Activated T-helper 17 cell treated with anti-CD3 and anti-CD28 coated beads, Interleukin-2, amount 50 U/mL, for 72 hours (primary cell): ENCODE data around the gene TTLL8. TPM values are rescaled to one million over a fixed set of nuclear protein-coding genes. Genes with fewer than 3 reads are reported as not detected.
"Not testable (repeated sequence)": the region's sequence is repeated elsewhere in the genome, so short reads cannot be mapped to it uniquely, and the experiment has no call there.

Source experiments
- ATAC-seq: fragments of 150-1000 bp; cut with Tn5 transposase; replicated peaks from 2 replicates; pipeline ENCODE4 v1.10.0; 2021; ENCODE audit warnings: mild to moderate bottlenecking, moderate library complexity
- H3K27ac Mint-ChIP-seq: one replicate; pipeline ENCODE4 v1.8.0; 2022; ENCODE audit warnings: mixed read lengths
- H3K27me3 Mint-ChIP-seq: one replicate; pipeline ENCODE4 v1.8.0; 2022; ENCODE audit warnings: mixed read lengths
- H3K36me3 Mint-ChIP-seq: one replicate; pipeline ENCODE4 v1.8.0; 2022; ENCODE audit warnings: low read depth, mild to moderate bottlenecking, mixed read lengths
- H3K4me1 Mint-ChIP-seq: one replicate; pipeline ENCODE4 v1.8.0; 2022; ENCODE audit warnings: mixed read lengths
- H3K4me3 Mint-ChIP-seq: one replicate; pipeline ENCODE4 v1.8.0; 2022; ENCODE audit warnings: mild to moderate bottlenecking, mixed read lengths
- H3K9me3 Mint-ChIP-seq: one replicate; pipeline ENCODE4 v1.8.0; 2022; ENCODE audit warnings: mixed read lengths
- total RNA-seq, 2 donors: library from RNA; stranded (reverse); gene quantifications; one replicate each; pipeline ENCODE4 v1.2.3, GENCODE V29; 2022

TTLL8 gene
- total RNA-seq, 2 donors from 2014 or later: not detected

GRCh38 chr22:49994361-49995040, 63.6 kb downstream of the TTLL8 start:
- Mint-ChIP-seq H3K36me3 (no peaks in the 10 kb centered on the region), H3K27me3 (no peaks in the 10 kb centered on the region), H3K4me3 (no peak overlapping the region), H3K27ac (no peak overlapping the region), H3K9me3 (peaks cover 6% of the 10 kb centered on the region), H3K4me1 (peaks cover 9% of the 10 kb centered on the region)
- ATAC-seq: no peak

- Mint-ChIP-seq H3K27ac (peak overlapping the region; percentile 56), H3K36me3 (no peaks in the 10 kb centered on the region), H3K4me1 (peaks cover 9% of the 10 kb centered on the region), H3K27me3 (no peaks in the 10 kb centered on the region), H3K4me3 (peak overlapping the region; percentile 20), H3K9me3 (peaks cover 6% of the 10 kb centered on the region)
- ATAC-seq: no peak
These were observed 64.3 kb downstream of the TTLL8 start for GRCh38 chr22:49993649-49994360.

- ATAC-seq: peak; percentile 98
- H3K4me3 Mint-ChIP-seq: peak overlapping the region; percentile 20
- no peaks in the 10 kb centered on the region for H3K27me3 Mint-ChIP-seq
- H3K4me1 Mint-ChIP-seq: peaks cover 9% of the 10 kb centered on the region
- peak overlapping the region; percentile 56 for H3K27ac Mint-ChIP-seq
- peaks cover 6% of the 10 kb centered on the region for H3K9me3 Mint-ChIP-seq
- H3K36me3 Mint-ChIP-seq: no peaks in the 10 kb centered on the region
These were observed 65.0 kb downstream of the TTLL8 start for GRCh38 chr22:49992921-49993648.

DNA sequence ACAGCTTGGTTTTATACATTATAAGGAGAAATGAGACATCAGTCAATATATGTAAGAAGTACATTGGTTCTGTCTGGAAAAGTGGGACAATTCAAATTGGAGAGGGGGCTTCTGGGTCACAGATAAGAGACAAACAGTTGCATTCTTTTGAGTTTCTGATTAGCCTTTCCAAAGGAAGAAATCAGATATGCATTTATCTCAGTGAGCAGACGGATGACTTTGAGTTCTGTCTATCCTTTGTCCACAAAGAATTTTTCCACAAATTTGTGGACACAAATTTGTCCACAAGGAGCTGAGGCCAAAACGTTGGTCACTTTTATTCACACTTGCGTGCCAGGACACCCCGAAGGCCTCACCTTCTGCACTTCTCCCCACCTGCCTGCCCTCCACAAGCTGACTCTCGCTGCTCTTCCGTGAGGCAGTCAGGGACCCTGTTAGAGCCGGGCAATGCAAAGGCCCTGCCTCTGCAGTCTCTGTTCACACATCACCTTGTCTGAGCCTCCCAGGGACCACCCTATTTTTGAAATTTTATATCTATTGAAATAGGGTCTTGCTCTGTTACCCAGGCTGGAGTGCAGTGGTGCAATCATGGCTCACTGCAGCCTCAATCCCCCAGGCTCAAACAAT, 66.1 kb downstream of the TTLL8 start:
- peaks cover 6% of the 10 kb centered on the region for H3K9me3 Mint-ChIP-seq
- H3K36me3 Mint-ChIP-seq: no peaks in the 10 kb centered on the region
- H3K27ac Mint-ChIP-seq: no peak overlapping the region
- H3K4me1 Mint-ChIP-seq: peaks cover 9% of the 10 kb centered on the region
- no peak overlapping the region for H3K4me3 Mint-ChIP-seq
- ATAC-seq: no peak
- no peaks in the 10 kb centered on the region for H3K27me3 Mint-ChIP-seq

GRCh38 chr22:49991167-49991566, 66.9 kb downstream of the TTLL8 start:
- no peaks in the 10 kb centered on the region for H3K36me3 Mint-ChIP-seq
- H3K9me3 Mint-ChIP-seq: peaks cover 6% of the 10 kb centered on the region
- no peak overlapping the region for H3K27ac Mint-ChIP-seq
- no peak for ATAC-seq
- H3K4me3 Mint-ChIP-seq: no peak overlapping the region
- H3K27me3 Mint-ChIP-seq: no peaks in the 10 kb centered on the region
- peaks cover 9% of the 10 kb centered on the region for H3K4me1 Mint-ChIP-seq

- H3K36me3 Mint-ChIP-seq, H3K4me3 Mint-ChIP-seq: not testable (repeated sequence)
These were observed 68.3 kb downstream of the TTLL8 start for GRCh38 chr22:49989826-49990225.

GRCh38 chr22:49986325-49986724, 71.8 kb downstream of the TTLL8 start:
- Mint-ChIP-seq H3K27ac (no peak overlapping the region), H3K4me1 (peaks cover 5% of the 10 kb centered on the region), H3K27me3 (no peaks in the 10 kb centered on the region), H3K36me3 (peaks cover 5% of the 10 kb centered on the region), H3K4me3 (no peak overlapping the region), H3K9me3 (peaks cover 6% of the 10 kb centered on the region)
- no peak for ATAC-seq

More at GRCh38 chr22:49989826-49990225, 68.3 kb downstream of the TTLL8 start:
- H3K4me1 Mint-ChIP-seq, H3K27ac Mint-ChIP-seq, H3K27me3 Mint-ChIP-seq, ATAC-seq, H3K9me3 Mint-ChIP-seq: not testable (repeated sequence)

DNA sequence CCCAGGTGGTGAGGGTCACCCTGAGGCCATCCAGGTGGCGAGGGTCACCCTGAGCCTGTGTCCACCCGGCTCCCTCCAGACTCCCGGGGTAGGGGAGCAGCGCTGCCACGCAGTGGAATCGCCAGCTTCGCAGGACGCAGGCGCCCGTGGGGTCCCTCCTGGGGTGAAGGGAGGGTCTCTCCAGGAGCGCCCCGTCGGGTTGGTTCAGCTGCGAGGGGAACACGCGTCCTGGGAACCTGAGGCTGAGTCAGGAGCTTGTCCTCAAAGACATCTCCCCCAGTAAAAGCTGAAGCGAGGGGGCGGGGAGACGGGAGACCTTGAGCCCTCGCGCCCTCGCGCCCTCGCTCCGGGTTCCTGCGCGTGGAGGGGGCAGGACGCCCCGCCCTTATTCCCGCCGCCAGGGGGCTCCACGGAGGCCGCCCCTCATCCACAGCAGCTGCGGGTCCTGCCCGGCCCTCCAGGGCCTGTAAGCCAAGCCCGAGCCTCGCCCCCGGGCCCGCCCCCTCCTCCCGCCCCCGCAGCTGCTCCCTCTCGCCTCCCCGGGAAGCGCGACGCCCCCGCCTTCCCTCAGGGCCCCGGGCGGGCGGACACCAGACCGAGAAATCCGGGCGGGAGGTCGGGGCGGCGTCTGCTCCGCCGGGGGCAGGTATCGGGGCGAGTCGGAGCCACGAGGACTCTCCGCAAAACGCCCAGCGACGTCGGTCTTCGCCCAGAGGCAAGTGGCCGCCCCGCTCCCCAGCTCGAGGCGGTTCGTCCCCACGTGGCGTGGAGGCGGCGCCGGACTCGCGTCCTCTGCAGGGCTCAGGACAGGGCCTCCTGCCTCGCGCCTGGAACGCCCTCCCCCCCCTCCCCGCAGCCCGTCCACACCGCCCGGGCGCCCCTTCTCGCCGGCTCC, 74.7 kb downstream of the TTLL8 start:
- peaks cover 5% of the 10 kb centered on the region for H3K9me3 Mint-ChIP-seq
- no peaks in the 10 kb centered on the region for H3K27me3 Mint-ChIP-seq
- no peak overlapping the region for H3K27ac Mint-ChIP-seq
- peaks cover 14% of the 10 kb centered on the region for H3K4me1 Mint-ChIP-seq
- peaks cover 15% of the 10 kb centered on the region for H3K36me3 Mint-ChIP-seq
- peak overlapping the region; percentile 71 for H3K4me3 Mint-ChIP-seq
- peak; percentile 36 for ATAC-seq

DNA sequence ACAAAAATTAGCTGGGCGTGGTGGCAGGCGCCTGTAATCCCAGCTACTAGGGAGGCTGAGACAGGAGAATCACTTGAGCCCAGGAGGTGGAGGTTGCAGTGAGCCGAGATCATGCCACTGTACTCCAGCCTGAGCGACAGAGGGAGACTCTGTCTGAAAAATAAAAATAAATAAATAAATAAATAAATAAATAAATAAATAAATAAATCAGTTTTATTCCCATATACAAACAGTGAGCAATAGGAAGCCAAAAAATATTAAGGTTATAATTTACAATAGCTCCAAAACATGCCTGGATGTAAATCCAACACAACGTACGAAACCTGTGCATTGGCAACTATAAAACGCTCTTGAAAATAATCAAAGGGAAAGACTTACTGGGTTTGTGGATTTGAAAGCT, 76.3 kb downstream of the TTLL8 start:
- not testable (repeated sequence) for H3K4me3 Mint-ChIP-seq, ATAC-seq, H3K9me3 Mint-ChIP-seq, H3K27me3 Mint-ChIP-seq, H3K27ac Mint-ChIP-seq
- peaks cover 14% of the 10 kb centered on the region for H3K4me1 Mint-ChIP-seq
- H3K36me3 Mint-ChIP-seq: peaks cover 16% of the 10 kb centered on the region

DNA sequence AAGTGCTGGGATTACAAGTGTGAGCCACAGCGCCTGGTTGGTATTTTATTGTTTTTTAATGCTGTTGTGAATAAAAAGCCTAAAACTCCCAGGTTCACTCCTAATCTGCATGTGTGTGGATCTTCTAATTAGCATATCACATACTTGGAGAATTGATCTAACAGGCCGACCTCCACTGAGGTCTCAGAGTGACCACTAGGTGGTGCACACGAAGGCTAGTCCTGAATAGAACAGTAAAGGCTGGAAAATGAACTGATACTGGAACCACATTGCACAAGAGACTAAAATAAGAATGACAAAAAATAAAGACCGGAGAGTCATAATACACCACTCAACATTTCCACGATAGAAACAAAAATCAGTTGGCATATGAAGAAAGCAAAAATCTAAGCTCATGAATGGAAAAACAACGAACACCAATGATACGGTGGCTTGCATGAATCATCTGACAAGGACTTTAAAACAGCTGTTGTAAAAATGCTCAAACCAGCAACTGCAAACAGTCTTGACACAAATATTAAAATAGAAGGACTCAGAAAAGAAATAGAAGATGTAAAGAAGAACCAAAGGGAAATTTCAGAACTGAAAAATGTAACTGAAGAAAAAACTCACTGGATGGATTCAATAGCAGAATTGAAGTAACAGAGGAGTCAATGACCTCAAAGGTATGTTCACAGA, 78.4 kb downstream of the TTLL8 start:
- Mint-ChIP-seq H3K9me3 (peaks cover 5% of the 10 kb centered on the region), H3K27ac (peak overlapping the region; percentile 73)

DNA sequence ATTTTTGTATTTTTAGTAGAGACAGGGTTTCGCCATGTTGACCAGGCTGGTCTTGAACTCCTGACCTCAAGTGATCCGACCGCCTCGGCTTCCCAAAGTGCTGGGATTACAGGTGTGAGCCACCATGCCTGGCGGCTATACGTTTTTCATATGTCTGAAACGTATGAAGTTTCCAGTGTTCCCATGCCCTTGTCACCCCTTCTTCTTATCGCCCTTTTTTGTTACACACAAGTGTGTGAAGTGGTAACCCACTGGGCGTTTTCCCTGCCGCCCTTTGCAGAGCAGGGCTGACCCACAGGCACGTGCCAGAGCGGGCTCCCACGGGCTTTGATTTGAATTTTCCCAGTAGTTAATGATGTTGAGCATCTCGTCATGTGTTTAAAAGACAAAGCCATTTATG, 80.5 kb downstream of the TTLL8 start:
- Mint-ChIP-seq H3K4me3 (no peak overlapping the region), H3K27me3 (no peaks in the 10 kb centered on the region), H3K9me3 (peaks cover 5% of the 10 kb centered on the region), H3K27ac (no peak overlapping the region), H3K36me3 (peaks cover 25% of the 10 kb centered on the region), H3K4me1 (peaks cover 16% of the 10 kb centered on the region)
- no peak for ATAC-seq

More for the DNA sequence above, 78.4 kb downstream of the TTLL8 start:
- Mint-ChIP-seq H3K4me3 (peak overlapping the region; percentile 43), H3K36me3 (peaks cover 31% of the 10 kb centered on the region), H3K27me3 (no peaks in the 10 kb centered on the region), H3K4me1 (peaks cover 21% of the 10 kb centered on the region)
- ATAC-seq: peak; percentile 35

- peaks cover 25% of the 10 kb centered on the region for H3K36me3 Mint-ChIP-seq
- H3K4me3 Mint-ChIP-seq: peak overlapping the region; percentile 76
- peak; percentile 75 for ATAC-seq
- no peaks in the 10 kb centered on the region for H3K27me3 Mint-ChIP-seq
- H3K27ac Mint-ChIP-seq: peak overlapping the region; percentile 89
- peaks cover 5% of the 10 kb centered on the region for H3K9me3 Mint-ChIP-seq
- H3K4me1 Mint-ChIP-seq: peaks cover 16% of the 10 kb centered on the region
These were observed 81.5 kb downstream of the TTLL8 start for GRCh38 chr22:49976439-49977175.
